ENCODE measurements around the gene VPS33A. TPM values are rescaled to one million over a fixed set of nuclear protein-coding genes. Genes with fewer than 3 reads are reported as not detected.

The VPS33A gene
- total RNA-seq, 1 experiment from 2014 or later = 37.6 TPM

- Mint-ChIP-seq H3K36me3 (no peaks in the 10 kb centered on the region), H3K4me3 (no peak overlapping the region), H3K27ac (no peak overlapping the region), H3K9me3 (no peaks in the 10 kb centered on the region), H3K4me1 (no peaks in the 10 kb centered on the region), H3K27me3 (ENCODE audit: low read depth) (no peaks in the 10 kb centered on the region)
- ATAC-seq = no peak
- DNase-seq (ENCODE audit: low spot score) = no peak
- CTCF ChIA-PET = no interaction called here
- POLR2A ChIA-PET = no interaction called here
- no peak for TF ChIP-seq ZNF219 (CRISPR knock-in tag; IDR thresholded peaks at IDR 0.05; ENCODE audit: borderline replicate concordance)
- no peak for TF ChIP-seq KAT7 (CRISPR knock-in tag; IDR thresholded peaks at IDR 0.05; ENCODE audit: borderline replicate concordance)
- no peak for TF ChIP-seq CTCF (IDR thresholded peaks at IDR 0.05)
- TF ChIP-seq GTF2I (CRISPR knock-in tag; conservative IDR thresholded peaks at IDR 0.05) = no peak
- TF ChIP-seq IRF1 (CRISPR knock-in tag; IDR thresholded peaks at IDR 0.05) = no peak
- no peak for TF ChIP-seq TEAD1 (CRISPR knock-in tag; IDR thresholded peaks at IDR 0.05)
- TF ChIP-seq, protein P1, sequence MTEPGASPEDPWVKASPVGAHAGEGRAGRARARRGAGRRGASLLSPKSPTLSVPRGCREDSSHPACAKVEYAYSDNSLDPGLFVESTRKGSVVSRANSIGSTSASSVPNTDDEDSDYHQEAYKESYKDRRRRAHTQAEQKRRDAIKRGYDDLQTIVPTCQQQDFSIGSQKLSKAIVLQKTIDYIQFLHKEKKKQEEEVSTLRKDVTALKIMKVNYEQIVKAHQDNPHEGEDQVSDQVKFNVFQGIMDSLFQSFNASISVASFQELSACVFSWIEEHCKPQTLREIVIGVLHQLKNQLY (CRISPR knock-in tag; IDR thresholded peaks at IDR 0.05) = no peak
- TF ChIP-seq, protein P2, sequence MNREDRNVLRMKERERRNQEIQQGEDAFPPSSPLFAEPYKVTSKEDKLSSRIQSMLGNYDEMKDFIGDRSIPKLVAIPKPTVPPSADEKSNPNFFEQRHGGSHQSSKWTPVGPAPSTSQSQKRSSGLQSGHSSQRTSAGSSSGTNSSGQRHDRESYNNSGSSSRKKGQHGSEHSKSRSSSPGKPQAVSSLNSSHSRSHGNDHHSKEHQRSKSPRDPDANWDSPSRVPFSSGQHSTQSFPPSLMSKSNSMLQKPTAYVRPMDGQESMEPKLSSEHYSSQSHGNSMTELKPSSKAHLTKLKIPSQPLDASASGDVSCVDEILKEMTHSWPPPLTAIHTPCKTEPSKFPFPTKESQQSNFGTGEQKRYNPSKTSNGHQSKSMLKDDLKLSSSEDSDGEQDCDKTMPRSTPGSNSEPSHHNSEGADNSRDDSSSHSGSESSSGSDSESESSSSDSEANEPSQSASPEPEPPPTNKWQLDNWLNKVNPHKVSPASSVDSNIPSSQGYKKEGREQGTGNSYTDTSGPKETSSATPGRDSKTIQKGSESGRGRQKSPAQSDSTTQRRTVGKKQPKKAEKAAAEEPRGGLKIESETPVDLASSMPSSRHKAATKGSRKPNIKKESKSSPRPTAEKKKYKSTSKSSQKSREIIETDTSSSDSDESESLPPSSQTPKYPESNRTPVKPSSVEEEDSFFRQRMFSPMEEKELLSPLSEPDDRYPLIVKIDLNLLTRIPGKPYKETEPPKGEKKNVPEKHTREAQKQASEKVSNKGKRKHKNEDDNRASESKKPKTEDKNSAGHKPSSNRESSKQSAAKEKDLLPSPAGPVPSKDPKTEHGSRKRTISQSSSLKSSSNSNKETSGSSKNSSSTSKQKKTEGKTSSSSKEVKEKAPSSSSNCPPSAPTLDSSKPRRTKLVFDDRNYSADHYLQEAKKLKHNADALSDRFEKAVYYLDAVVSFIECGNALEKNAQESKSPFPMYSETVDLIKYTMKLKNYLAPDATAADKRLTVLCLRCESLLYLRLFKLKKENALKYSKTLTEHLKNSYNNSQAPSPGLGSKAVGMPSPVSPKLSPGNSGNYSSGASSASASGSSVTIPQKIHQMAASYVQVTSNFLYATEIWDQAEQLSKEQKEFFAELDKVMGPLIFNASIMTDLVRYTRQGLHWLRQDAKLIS (CRISPR knock-in tag; IDR thresholded peaks at IDR 0.05; ENCODE audit: borderline replicate concordance) = no peak
Observed at GRCh38 chr12:122308811-122309210, 42.5 kb upstream of the VPS33A start.

DNA sequence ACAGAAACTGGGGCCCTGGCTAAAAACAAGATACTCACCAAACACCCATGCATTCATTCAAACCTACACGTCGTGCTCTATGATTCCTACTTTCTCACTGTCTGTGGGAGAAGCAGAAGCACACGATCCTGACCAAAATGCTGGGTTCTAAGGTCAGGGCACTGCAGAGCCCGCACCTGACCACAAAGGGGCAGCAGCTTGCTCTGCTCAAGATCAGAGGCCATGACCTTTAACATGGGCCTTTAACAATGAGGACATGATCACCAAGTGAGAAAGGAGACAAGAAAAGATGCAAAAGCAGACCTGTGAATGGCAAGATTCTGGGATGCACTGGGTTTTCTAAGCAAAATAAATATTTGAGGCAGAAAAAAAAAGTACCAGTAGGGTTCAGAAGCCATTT, 40.1 kb upstream of the VPS33A start:
- peak; percentile 98 for ATAC-seq
- Mint-ChIP-seq H3K27me3 (ENCODE audit: low read depth) (no peaks in the 10 kb centered on the region), H3K9me3 (no peaks in the 10 kb centered on the region), H3K4me3 (no peak overlapping the region), H3K4me1 (no peaks in the 10 kb centered on the region), H3K36me3 (no peaks in the 10 kb centered on the region), H3K27ac (peak overlapping the region; percentile 4; the same call in 1 of the 2 replicates)
- CTCF ChIA-PET = interaction anchor here (0.8 to 2.4 kb wide), 14 partner anchors 9 to 243 kb away, joined by 3 to 10 read pairs (median 3); partner anchors contain the start of gene ZCCHC8
- peak; percentile 44 for DNase-seq (ENCODE audit: low spot score)
- TF ChIP-seq CDX4 (CRISPR knock-in tag; IDR thresholded peaks at IDR 0.05; ENCODE audit: borderline replicate concordance) (no peak), ZNF121 (CRISPR knock-in tag; IDR thresholded peaks at IDR 0.05) (0 out of 2 replicates have a peak, but pooled peaks have one; percentile 31)
- POLR2A ChIA-PET = no interaction called here

DNA sequence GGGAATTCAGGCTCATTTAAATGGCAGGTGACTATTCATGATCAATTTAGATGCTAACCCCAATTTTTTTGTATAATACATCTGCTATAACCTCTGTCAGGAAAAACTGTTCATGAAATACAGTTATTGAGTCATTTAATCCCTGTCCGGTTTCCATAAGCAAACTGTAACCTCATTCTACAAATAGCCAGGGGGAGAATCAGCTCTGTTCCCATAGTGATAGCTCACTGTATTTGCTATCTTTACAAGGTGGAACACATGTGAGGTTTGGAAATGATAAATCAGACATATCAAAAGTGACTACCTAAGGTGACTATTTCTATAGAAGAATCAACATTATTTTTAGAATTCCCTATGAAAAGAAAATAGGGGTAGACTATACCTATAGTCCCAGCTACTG, 38.6 kb upstream of the VPS33A start:
- no peak for DNase-seq (ENCODE audit: low spot score)
- CTCF ChIA-PET = interaction anchor here (1.4 kb wide), 1 partner anchor 34 kb away, joined by 3 read pairs; no protein-coding TSS in a partner anchor
- Mint-ChIP-seq H3K4me1 (no peaks in the 10 kb centered on the region), H3K4me3 (no peak overlapping the region), H3K27me3 (ENCODE audit: low read depth) (no peaks in the 10 kb centered on the region), H3K9me3 (no peaks in the 10 kb centered on the region), H3K36me3 (no peaks in the 10 kb centered on the region), H3K27ac (no peak overlapping the region)
- no peak for ATAC-seq
- POLR2A ChIA-PET = no interaction called here
- TF ChIP-seq CREM (CRISPR knock-in tag; IDR thresholded peaks at IDR 0.05) (no peak), ATF6 (CRISPR knock-in tag; IDR thresholded peaks at IDR 0.05) (no peak), MXD4 (CRISPR knock-in tag; IDR thresholded peaks at IDR 0.05; ENCODE audit: borderline replicate concordance) (no peak), TEAD1 (CRISPR knock-in tag; IDR thresholded peaks at IDR 0.05) (no peak), IRF1 (CRISPR knock-in tag; IDR thresholded peaks at IDR 0.05) (no peak), ZNF317 (CRISPR knock-in tag; IDR thresholded peaks at IDR 0.05; ENCODE audit: borderline replicate concordance, low read depth) (no peak), ELF4 (CRISPR knock-in tag; IDR thresholded peaks at IDR 0.05; ENCODE audit: low read depth) (no peak), HMGA2 (CRISPR knock-in tag; IDR thresholded peaks at IDR 0.05) (no peak), ZNF396 (CRISPR knock-in tag; IDR thresholded peaks at IDR 0.05; ENCODE audit: borderline replicate concordance) (no peak), ZNF671 (CRISPR knock-in tag; IDR thresholded peaks at IDR 0.05) (no peak), FOXP1 (CRISPR knock-in tag; IDR thresholded peaks at IDR 0.05; ENCODE audit: borderline replicate concordance) (no peak), SP1 (CRISPR knock-in tag; conservative IDR thresholded peaks at IDR 0.05) (no peak), MAX (CRISPR knock-in tag; IDR thresholded peaks at IDR 0.05) (no peak), NFE2L1 (CRISPR knock-in tag; IDR thresholded peaks at IDR 0.05) (no peak)
